ENCODE measurements around the gene DESI1. TPM values are rescaled to one million over a fixed set of nuclear protein-coding genes. Genes with fewer than 3 reads are reported as not detected.

DESI1 gene
- total RNA-seq (2022) (38.2 and 38.9 TPM in 2 replicates), Bru-seq, nascent RNA (percentile 79 among the genes with signal in this experiment), BruChase-seq, experiment 1, labeled RNA remaining after a 2-hour chase (percentile 84 among the genes with signal in this experiment), BruChase-seq, experiment 2, labeled RNA remaining after a 6-hour chase (percentile 83 among the genes with signal in this experiment)
- long read RNA-seq, transcript DESI1-201 (6 exons, 3,833 nt): major isoform, 25 of 37 reads
- long read RNA-seq, partial matches to known transcripts: 0 of 37 reads
- long read RNA-seq, other reads (novel, unspliced or antisense): 12 of 37 reads

DNA sequence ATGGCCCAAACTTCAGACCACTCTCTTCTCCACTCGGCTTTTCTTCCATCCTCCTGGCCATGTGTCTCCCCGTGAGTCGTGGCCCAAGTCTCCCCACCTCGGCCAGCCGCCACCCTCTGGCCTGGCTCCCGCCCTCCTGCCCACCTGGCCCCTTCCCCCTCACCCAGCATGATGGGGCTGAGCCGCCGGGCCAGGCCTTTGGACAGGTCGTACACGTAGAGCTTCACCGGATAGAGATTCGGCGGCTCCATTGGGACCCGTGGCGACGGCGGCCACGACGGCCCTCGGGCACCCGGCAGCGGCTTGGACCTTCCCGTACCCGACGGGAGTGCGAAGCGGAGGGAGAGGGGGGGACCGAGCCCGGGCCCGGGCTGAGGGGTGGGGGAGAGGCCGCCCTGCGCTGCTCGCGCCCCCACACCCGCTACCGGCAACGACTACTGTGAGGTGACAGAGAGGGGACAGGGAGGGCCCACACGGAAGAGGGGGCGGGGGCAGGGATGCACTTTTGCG is at the start of gene DESI1:
Gene DESI1 (minus strand): TSS at position 455 of the 510 bp plus-strand sequence. CDS start 204 bp downstream, at position 251.
- intact Hi-C loops (cut with micrococcal nuclease; ENCODE audit: unreplicated experiment): loop anchor here (1.0 kb wide), 1 partner anchor 30 kb away; no protein-coding TSS in a partner anchor
- Mint-ChIP-seq H3K36me3 (ENCODE audit: insufficient read depth, unreplicated experiment) (peaks cover 59% of the 10 kb centered on the region), H3K4me1 (ENCODE audit: low read depth, unreplicated experiment) (no peaks in the 10 kb centered on the region), H3K9me3 (ENCODE audit: unreplicated experiment) (no peaks in the 10 kb centered on the region), H3K27ac (ENCODE audit: unreplicated experiment) (peak within 1 kb of the TSS; percentile 98), H3K4me3 (ENCODE audit: unreplicated experiment) (peak within 1 kb of the TSS; percentile 90), H3K27me3 (ENCODE audit: insufficient read depth, unreplicated experiment) (no peaks in the 10 kb centered on the region)
- ChIA-PET CTCF (interaction anchor here (0.6 to 1.4 kb wide), 3 partner anchors 14 to 77 kb away, joined by 3 to 7 read pairs (median 7); partner anchors contain the start of gene PMM1), POLR2A (interaction anchor here (0.6 to 2.0 kb wide), 10 partner anchors 16 to 239 kb away, joined by 3 to 27 read pairs (median 6); partner anchors contain the start of genes PMM1, SREBF2 and TEF)
- no peaks in the 10 kb centered on the region for H3K9me3 ChIP-seq
- BruUV-seq (replicated peaks): no TSS peak
- TF ChIP-seq, protein P1, sequence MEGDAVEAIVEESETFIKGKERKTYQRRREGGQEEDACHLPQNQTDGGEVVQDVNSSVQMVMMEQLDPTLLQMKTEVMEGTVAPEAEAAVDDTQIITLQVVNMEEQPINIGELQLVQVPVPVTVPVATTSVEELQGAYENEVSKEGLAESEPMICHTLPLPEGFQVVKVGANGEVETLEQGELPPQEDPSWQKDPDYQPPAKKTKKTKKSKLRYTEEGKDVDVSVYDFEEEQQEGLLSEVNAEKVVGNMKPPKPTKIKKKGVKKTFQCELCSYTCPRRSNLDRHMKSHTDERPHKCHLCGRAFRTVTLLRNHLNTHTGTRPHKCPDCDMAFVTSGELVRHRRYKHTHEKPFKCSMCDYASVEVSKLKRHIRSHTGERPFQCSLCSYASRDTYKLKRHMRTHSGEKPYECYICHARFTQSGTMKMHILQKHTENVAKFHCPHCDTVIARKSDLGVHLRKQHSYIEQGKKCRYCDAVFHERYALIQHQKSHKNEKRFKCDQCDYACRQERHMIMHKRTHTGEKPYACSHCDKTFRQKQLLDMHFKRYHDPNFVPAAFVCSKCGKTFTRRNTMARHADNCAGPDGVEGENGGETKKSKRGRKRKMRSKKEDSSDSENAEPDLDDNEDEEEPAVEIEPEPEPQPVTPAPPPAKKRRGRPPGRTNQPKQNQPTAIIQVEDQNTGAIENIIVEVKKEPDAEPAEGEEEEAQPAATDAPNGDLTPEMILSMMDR (IDR thresholded peaks at IDR 0.05; ENCODE audit: insufficient read depth in 1 of 2, low read depth in 1 of 2, low read length in 1 of 2, severe bottlenecking in 1 of 2, unreplicated experiment in 1 of 2): no peak
- no peaks in the 10 kb centered on the region for H3K27me3 ChIP-seq (replicated peaks; ENCODE audit: control insufficient read depth, insufficient read depth, low read length)
- no peaks in the 10 kb centered on the region for H3K36me3 ChIP-seq (ENCODE audit: control insufficient read depth, insufficient read depth, low read length)
- peak within 1 kb of the TSS; percentile 98 for H3K4me3 ChIP-seq (ENCODE audit: low read depth, low read length)
- H3K4me1 ChIP-seq: peaks cover 17% of the 10 kb centered on the region
- peak; percentile 68 to 71 for DNase-seq

DNA sequence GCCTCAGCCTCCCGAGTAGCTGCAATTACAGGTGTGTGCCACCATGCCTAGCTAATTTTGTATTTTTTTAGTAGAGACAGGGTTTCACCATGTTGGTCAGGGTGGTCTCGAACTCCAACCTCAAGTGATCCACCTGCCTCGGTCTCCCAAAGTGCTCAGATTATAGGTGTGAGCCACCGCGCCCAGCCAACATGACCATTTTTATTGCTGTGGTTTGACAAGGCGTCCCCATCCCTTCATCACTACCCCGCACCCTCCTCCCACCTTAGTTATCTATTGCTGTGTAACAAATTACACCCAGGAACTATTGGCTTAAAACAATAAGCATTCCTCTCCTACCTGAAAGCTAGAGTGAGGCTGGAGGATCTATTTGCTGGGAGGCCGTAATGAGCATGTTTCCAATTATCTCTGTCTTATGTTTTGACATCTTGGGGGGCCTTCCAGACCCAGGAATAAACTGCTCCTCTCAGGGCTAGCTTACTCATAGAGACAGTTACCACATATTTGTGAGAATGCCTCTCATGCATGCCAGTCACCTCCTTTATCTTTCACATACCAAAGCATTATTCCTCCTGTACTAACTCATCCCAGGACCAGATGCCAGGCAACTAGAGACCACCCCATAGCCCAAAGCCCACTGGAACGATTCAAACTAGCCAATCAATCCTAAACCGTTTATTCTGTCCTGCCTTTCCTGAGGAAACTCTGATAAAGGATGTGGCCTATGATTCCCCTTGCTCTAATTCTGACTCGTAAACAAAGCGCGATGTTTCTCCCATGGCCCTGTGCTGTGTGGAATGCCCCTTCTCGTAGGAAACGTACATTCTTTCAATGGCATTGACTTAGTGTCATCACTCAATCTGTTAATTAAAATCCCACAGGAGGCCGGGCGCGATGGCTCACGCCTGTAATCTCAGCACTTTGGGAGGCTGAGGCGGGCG is 48.4 kb upstream of the DESI1 start:
- Histone ChIP-seq H3K9me3 (no peaks in the 10 kb centered on the region), H3K36me3 (ENCODE audit: control insufficient read depth, insufficient read depth, low read length) (peaks cover 3% of the 10 kb centered on the region), H3K27me3 (replicated peaks; ENCODE audit: control insufficient read depth, insufficient read depth, low read length) (no peaks in the 10 kb centered on the region), H3K4me1 (peaks cover 12% of the 10 kb centered on the region; the same call in 1 of the 2 replicates), H3K4me3 (ENCODE audit: low read depth, low read length) (no peak overlapping the region)
- H3K9me3 Mint-ChIP-seq (ENCODE audit: unreplicated experiment): no peaks in the 10 kb centered on the region
- DNase-seq: no peak
- H3K27me3 Mint-ChIP-seq (ENCODE audit: insufficient read depth, unreplicated experiment): no peaks in the 10 kb centered on the region
- intact Hi-C loops (cut with micrococcal nuclease; ENCODE audit: unreplicated experiment): no loop called here
- ChIA-PET POLR2A (interaction anchor here (0.6 kb wide), 1 partner anchor 273 kb away, joined by 7 read pairs; no protein-coding TSS in a partner anchor), CTCF (no interaction called here)
- no peak overlapping the region for H3K4me3 Mint-ChIP-seq (ENCODE audit: unreplicated experiment)
- no TSS peak for BruUV-seq (replicated peaks)
- peak overlapping the region; percentile 20 for H3K27ac Mint-ChIP-seq (ENCODE audit: unreplicated experiment)
- TF ChIP-seq, protein P1 (IDR thresholded peaks at IDR 0.05; ENCODE audit: insufficient read depth in 1 of 2, low read depth in 1 of 2, low read length in 1 of 2, severe bottlenecking in 1 of 2, unreplicated experiment in 1 of 2): no peak
- H3K4me1 Mint-ChIP-seq (ENCODE audit: low read depth, unreplicated experiment): peaks cover 6% of the 10 kb centered on the region
- peaks cover 65% of the 10 kb centered on the region for H3K36me3 Mint-ChIP-seq (ENCODE audit: insufficient read depth, unreplicated experiment)

DNA sequence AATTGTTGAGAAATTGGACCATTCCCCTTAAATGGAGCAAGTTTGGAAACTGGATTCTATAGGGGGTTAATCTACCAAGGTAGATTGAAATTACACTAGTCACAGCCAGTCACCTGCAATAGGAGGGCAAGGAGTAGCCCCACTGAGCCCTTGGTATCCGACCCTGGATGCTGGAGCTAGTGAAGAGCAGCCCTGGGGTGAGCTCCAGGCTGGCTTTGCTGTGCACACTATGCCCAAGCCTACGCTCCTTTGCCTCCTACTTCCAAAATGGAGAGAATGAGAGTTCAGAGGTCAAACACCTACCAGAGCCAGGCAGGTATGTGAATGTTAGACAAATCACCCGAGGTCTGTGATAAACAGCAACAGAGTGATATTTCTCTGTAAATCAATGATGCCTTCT is 44.1 kb upstream of the DESI1 start:
- peaks cover 6% of the 10 kb centered on the region for H3K4me1 Mint-ChIP-seq (ENCODE audit: low read depth, unreplicated experiment)
- H3K9me3 ChIP-seq: no peaks in the 10 kb centered on the region
- intact Hi-C loops (cut with micrococcal nuclease; ENCODE audit: unreplicated experiment): no loop called here
- no peaks in the 10 kb centered on the region for H3K27me3 ChIP-seq (replicated peaks; ENCODE audit: control insufficient read depth, insufficient read depth, low read length)
- no peak overlapping the region for H3K4me3 Mint-ChIP-seq (ENCODE audit: unreplicated experiment)
- ChIA-PET POLR2A (no interaction called here), CTCF (no interaction called here)
- BruUV-seq (replicated peaks): no TSS peak
- no peaks in the 10 kb centered on the region for H3K9me3 Mint-ChIP-seq (ENCODE audit: unreplicated experiment)
- H3K27me3 Mint-ChIP-seq (ENCODE audit: insufficient read depth, unreplicated experiment): no peaks in the 10 kb centered on the region
- H3K27ac Mint-ChIP-seq (ENCODE audit: unreplicated experiment): no peak overlapping the region
- no peak overlapping the region for H3K4me3 ChIP-seq (ENCODE audit: low read depth, low read length)
- peaks cover 3% of the 10 kb centered on the region for H3K36me3 ChIP-seq (ENCODE audit: control insufficient read depth, insufficient read depth, low read length)
- TF ChIP-seq, protein P1 (IDR thresholded peaks at IDR 0.05; ENCODE audit: insufficient read depth in 1 of 2, low read depth in 1 of 2, low read length in 1 of 2, severe bottlenecking in 1 of 2, unreplicated experiment in 1 of 2): no peak
- H3K4me1 ChIP-seq: 0 out of 2 replicates have a peak, but pooled peaks cover 4% of the 10 kb centered on the region
- DNase-seq: no peak
- peaks cover 65% of the 10 kb centered on the region for H3K36me3 Mint-ChIP-seq (ENCODE audit: insufficient read depth, unreplicated experiment)
